ENCODE data around the gene CEP112.

Gene CEP112

DNA sequence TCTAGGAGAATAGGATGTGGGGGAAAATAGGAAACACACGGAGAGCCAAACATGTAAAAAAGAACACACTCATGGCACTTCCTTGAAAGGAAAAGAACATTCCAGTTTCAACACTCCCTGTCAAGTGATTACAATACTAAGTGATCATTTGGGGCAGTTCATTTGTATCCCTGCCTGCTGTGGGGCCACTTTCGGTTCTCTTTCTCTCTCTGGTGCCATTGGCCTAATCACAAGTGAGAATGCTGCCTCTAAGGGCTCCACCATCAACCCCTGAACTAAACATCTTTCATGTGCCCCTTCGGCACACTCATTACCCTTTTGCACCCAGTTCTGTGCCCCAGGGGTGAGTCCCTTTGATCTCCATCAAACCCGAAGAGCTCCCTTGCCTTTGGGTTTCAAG, 197.3 kb downstream of the CEP112 start:
- no peak for DNase-seq (ENCODE audit: low read depth, low spot score)

GRCh38 chr17:65994114-65994513, 197.8 kb downstream of the CEP112 start:
- DNase-seq (ENCODE audit: low read depth, low spot score): no peak

GRCh38 chr17:65990593-65990992, 201.3 kb downstream of the CEP112 start:
- DNase-seq (ENCODE audit: low read depth, low spot score): no peak

- DNase-seq (ENCODE audit: low read depth, low spot score): no peak
Observed at GRCh38 chr17:65988451-65988850, 203.5 kb downstream of the CEP112 start.

- DNase-seq (ENCODE audit: low read depth, low spot score): peak; percentile 51
Observed at GRCh38 chr17:65987988-65988387, 203.9 kb downstream of the CEP112 start.

DNA sequence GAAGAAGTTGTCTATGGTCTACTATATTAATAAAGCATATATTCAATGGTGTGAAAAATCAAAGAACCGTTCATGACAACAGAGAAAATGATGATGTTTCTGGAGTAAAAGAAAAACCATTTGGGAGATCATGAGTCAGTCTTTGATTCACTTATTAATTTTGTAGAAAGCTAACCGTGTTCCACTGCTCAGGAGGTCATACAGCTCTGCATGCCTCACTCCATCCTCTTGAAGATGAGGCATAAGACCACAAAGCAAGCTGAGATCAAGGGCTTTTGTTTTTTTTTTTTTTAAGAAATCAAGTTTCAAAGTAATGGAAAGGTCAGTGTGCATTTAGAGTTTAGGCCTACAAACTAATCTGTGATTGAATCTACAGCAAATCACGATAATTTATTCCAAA, 206.4 kb downstream of the CEP112 start:
- DNase-seq (ENCODE audit: low read depth, low spot score): no peak

DNA sequence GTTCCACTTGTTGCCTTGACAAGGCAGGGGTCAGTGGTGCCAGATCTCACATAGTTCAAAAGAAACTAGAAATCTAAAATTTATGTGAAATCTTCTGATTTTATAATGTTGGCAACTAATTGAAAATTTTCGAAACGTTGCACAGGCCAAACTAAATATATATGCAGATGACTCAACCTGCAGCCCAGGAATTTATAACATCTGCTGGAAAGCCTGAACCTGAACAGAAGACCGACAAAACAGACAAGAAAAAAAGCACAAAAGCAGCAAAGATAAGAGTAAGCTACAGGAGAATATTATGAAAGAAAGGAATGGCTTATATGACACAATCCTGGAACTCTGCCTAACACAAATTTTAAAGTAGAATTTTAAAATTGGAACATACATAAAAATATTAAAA, 207.6 kb downstream of the CEP112 start:
- DNase-seq (ENCODE audit: low read depth, low spot score): peak; percentile 13

GRCh38 chr17:65978871-65979270, 213.1 kb downstream of the CEP112 start:
- no peak for DNase-seq (ENCODE audit: low read depth, low spot score)

GRCh38 chr17:65977041-65977440, 214.9 kb downstream of the CEP112 start:
- no peak for DNase-seq (ENCODE audit: low read depth, low spot score)

- no peak for DNase-seq (ENCODE audit: low read depth, low spot score)
Observed at GRCh38 chr17:65975878-65976277, 216.1 kb downstream of the CEP112 start.

DNA sequence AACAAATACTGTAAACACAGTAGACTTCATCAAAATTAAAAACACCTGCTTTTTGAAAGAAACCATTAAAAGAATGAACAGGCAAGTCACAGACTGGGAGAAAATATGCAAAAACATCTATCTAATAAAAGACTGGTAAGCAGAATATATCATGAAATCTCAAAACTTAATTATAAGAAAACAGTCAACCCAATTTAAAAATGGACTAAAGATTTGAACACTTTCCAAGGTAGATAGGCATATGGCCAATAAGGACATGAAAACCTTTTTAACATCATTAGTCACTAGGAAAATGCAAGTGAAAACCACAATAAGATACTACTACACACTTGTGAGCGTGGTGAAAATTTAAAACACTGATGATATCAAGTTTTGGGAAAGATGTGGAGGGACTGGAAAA, 218.7 kb downstream of the CEP112 start:
- no peak for DNase-seq (ENCODE audit: low read depth, low spot score)

- no peak for DNase-seq (ENCODE audit: low read depth, low spot score)
Observed at GRCh38 chr17:65967372-65967771, 224.6 kb downstream of the CEP112 start.

- peak; percentile 56 for DNase-seq (ENCODE audit: low read depth, low spot score)
Observed at GRCh38 chr17:65966072-65966695, 225.7 kb downstream of the CEP112 start.

- no peak for DNase-seq (ENCODE audit: low read depth, low spot score)
Observed at GRCh38 chr17:65963179-65963578, 228.8 kb downstream of the CEP112 start.

- no peak for DNase-seq (ENCODE audit: low read depth, low spot score)
Observed at GRCh38 chr17:65959630-65960029, 232.3 kb downstream of the CEP112 start.

GRCh38 chr17:65956814-65957213, 235.1 kb downstream of the CEP112 start:
- no peak for DNase-seq (ENCODE audit: low read depth, low spot score)

GRCh38 chr17:65954148-65954449, 237.8 kb downstream of the CEP112 start:
- no peak for DNase-seq (ENCODE audit: low read depth, low spot score)

DNA sequence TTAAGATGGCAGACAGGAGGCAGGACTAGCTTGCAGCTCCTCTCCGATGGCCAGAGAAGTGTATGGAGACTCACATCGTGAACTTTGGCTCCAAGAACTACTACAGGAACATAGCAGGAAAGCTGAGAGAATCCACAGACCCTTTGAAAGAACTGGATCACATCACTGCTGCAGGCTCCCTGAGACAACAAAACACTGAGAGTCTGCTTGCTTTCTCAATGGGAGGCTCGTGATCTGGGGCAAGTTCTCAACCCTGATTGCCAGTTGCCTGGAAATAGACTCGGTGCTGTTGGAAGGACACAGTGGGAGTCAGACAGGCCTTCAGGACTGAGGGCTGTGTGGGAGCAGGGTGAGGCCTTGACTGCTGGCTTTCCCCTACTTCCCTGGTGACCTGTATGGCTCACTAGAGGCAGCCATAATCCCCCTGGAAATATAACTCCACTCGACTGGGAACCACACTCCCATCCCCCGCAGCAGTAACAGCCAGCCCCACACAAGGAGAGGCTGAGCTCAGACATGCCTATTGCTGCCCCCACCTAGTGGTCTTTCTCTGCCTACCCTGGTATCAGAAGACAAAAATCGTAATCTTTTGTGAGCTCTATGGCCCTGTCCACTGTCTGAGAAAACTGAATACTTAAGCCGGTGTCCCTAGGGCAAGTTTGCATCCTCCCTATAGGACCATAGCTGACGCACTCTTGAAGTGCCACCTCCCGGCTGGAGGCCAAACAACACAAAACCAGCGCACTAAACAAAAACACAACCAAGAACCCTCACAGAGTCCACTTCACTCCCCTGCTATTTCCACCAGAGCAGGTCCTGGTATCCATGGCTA, 238.4 kb downstream of the CEP112 start:
- DNase-seq (ENCODE audit: low read depth, low spot score): no peak

DNA sequence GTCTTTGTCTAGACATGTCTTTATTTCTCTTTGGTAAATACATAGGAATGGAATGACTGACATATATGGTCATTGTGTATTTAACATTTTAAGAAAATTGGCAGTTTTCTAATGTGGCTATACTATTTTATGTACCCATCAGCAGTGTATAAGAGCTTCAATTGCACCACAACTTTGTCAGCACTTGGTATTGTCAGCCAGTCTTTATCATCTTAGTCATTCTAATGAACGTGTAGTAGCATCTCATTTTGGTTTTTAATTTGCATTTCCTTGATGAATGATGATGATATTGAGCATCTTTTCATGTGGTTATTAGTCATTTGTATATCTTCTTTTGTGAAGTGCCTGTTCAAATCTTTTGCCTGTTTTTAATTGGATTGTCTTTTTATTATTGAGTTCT, 239.3 kb downstream of the CEP112 start:
- no peak for DNase-seq (ENCODE audit: low read depth, low spot score)

GRCh38 chr17:65952015-65952414, 239.9 kb downstream of the CEP112 start:
- DNase-seq (ENCODE audit: low read depth, low spot score): no peak

GRCh38 chr17:65947831-65948230, 244.1 kb downstream of the CEP112 start:
- DNase-seq (ENCODE audit: low read depth, low spot score): no peak

- no peak for DNase-seq (ENCODE audit: low read depth, low spot score)
Observed at GRCh38 chr17:65942592-65942991, 249.3 kb downstream of the CEP112 start.

DNA sequence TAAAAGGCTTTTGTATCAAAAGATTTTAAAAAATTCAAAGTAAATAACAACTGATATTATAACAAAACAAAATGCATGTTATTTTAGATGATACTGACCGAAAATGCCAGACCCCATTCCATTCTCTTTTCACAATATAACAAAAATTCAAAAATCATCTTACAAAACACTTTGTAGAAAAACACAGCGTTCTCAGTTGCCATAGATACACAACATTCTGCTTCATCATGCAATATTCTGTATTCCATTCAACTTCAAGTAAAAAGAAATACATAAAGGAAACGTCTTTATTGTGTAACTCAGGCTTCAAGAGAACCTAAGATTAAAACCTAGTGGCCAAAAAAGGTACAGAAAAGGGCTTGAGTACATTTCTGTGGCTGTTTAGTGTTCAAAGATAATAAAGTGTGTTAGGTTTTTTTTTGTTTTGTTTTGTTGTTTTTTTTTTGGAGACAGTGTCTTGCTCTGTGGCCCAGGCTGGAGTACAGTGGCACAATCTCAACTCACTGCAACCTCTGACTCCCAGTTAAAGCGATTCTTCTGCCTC, 250.5 kb downstream of the CEP112 start:
- DNase-seq (ENCODE audit: low read depth, low spot score): no peak
